Naive thymus-derived CD8-positive, alpha-beta T cell (primary cell): ENCODE results near the gene PCARE. TPM values are rescaled to one million over a fixed set of nuclear protein-coding genes. Genes with fewer than 3 reads are reported as not detected.

ENCODE experiments used
- ATAC-seq, 2 donors: fragments of 150-1000 bp; cut with Tn5 transposase in 1 of 2; sonication (Bioruptor Pico), chemical (Tn5 transposase) in 1 of 2; 1 replicate in 1 of 2; 2 replicates in 1 of 2; pipeline ENCODE4 v1.10.0; 2021; ENCODE audit warnings: mild to moderate bottlenecking in 2 of 2, moderate library complexity in 2 of 2
- POLR2A ChIA-PET: fragments of 350-600 bp; sonication (Branson Sonifier 250); formaldehyde crosslinking; loops from one replicate; lab custom pipeline; 2021; ENCODE audit warnings: antibody characterized with exemption; lab: Charles Lee
- DNase-seq, 10 donors: peaks; one replicate each; pipeline versions ENCODE4 v3.0.0 to v3.0.0-alpha.2; 2020 to 2022
- H3K27ac Mint-ChIP-seq, 10 donors: one replicate each; pipeline ENCODE4 v1.8.0; 2020 to 2022; ENCODE audit warnings: mild to moderate bottlenecking in 10 of 10, mixed read lengths in 10 of 10, moderate library complexity in 4 of 10, inconsistent platforms in 1 of 10
- H3K27me3 Mint-ChIP-seq, 5 donors: one replicate each; pipeline ENCODE4 v1.8.0; 2021 to 2022; ENCODE audit warnings: mixed read lengths in 5 of 5
- H3K36me3 Mint-ChIP-seq, 3 donors: one replicate each; pipeline ENCODE4 v1.8.0; 2020 to 2022; ENCODE audit warnings: mixed read lengths in 3 of 3, mild to moderate bottlenecking in 2 of 3, inconsistent platforms in 1 of 3
- H3K4me1 Mint-ChIP-seq, 4 donors: one replicate each; pipeline ENCODE4 v1.8.0; 2021 to 2022; ENCODE audit warnings: mixed read lengths in 4 of 4
- H3K4me3 Mint-ChIP-seq, 10 donors: one replicate each; pipeline ENCODE4 v1.8.0; 2020 to 2022; ENCODE audit warnings: mild to moderate bottlenecking in 10 of 10, mixed read lengths in 10 of 10, moderate library complexity in 6 of 10, inconsistent platforms in 1 of 10
- H3K9me3 Mint-ChIP-seq, 9 donors: one replicate each; pipeline ENCODE4 v1.8.0; 2020 to 2022; ENCODE audit warnings: mixed read lengths in 9 of 9, mild to moderate bottlenecking in 3 of 9, inconsistent platforms in 1 of 9, moderate library complexity in 1 of 9
- polyA plus RNA-seq, 3 donors: library from polyadenylated mRNA; unstranded; fragments of 300-500 nt; fragmentation: Illumina TruSeq; gene quantifications; one replicate each; pipeline ENCODE4 v1.2.3, GENCODE V29; 2021
- total RNA-seq, 8 experiments: library from RNA in 2 of 8; stranded (reverse) in 2 of 8; gene quantifications; one replicate each; pipeline ENCODE4 v1.2.3 and lab custom pipeline; 2021 to 2026

Gene PCARE
- total RNA-seq = not detected
- not detected for polyA plus RNA-seq
- 0 reads per million in 6 experiments for total RNA-seq (lab: John Stamatoyannopoulos, UW)

- DNase-seq (no peak), ATAC-seq (no peak)
- H3K27me3 Mint-ChIP-seq = no peaks in the 10 kb centered on the region
- H3K9me3 Mint-ChIP-seq = peaks cover 0 to 15% (median 0%) of the 10 kb centered on the region in 9 donors
- H3K36me3 Mint-ChIP-seq = peaks cover 0 to 12% (median 9%) of the 10 kb centered on the region in 3 donors
- H3K4me3 Mint-ChIP-seq = no peak within 1 kb of the TSS
- no peaks in the 10 kb centered on the region for H3K4me1 Mint-ChIP-seq
- POLR2A ChIA-PET = no interaction called here
- no peak within 1 kb of the TSS for H3K27ac Mint-ChIP-seq
These were observed at the start of gene PCARE for GRCh38 chr2:29074411-29074810. Gene PCARE (minus strand): TSS chr2:29074523. CDS start chr2:29074261, 262 bp downstream.

DNA sequence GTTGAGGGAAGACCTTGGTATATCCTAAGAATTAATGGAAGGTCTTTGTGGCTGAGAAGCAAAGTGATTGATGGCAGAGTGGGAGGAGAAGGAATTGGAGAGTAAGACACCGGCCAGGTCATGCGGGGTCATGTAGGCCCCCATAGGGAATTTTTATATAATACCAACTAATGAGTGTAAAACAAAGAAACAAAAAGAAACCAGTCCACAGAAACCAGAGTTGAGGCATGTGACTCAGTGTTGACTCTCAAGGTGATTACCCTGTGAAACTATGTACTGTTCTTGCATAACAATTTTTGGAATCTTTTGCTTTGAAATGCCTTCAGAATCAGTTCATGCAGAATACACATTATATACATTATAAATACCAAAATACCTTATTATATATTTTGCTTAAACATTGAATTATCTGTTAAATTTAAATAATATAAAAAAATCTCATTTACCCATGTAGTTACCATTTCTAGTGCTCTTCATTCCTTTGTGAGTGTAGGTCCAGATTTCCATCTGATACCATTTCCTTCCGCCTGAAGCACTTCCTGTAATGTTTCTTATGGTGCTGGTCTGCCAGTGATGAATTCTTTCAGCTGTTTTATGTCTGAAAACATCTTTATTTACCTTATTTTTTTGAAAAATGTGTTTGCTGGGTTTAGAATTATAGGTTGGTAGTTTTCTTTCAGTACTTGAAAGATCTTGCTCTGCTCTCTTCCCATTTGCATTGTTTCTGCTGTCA, 49.5 kb upstream of the PCARE start:
- Mint-ChIP-seq H3K27ac (peak overlapping the region in 1 of 10 donors; percentile 2), H3K9me3 (peaks cover 5 to 20% (median 11%) of the 10 kb centered on the region in 9 donors), H3K36me3 (peaks cover 33 to 67% (median 44%) of the 10 kb centered on the region in 3 donors), H3K4me3 (no peak overlapping the region), H3K4me1 (peaks cover 17 to 53% (median 44%) of the 10 kb centered on the region in 4 donors), H3K27me3 (no peaks in the 10 kb centered on the region)
- DNase-seq (no peak), ATAC-seq (no peak)
- POLR2A ChIA-PET = no interaction called here

DNA sequence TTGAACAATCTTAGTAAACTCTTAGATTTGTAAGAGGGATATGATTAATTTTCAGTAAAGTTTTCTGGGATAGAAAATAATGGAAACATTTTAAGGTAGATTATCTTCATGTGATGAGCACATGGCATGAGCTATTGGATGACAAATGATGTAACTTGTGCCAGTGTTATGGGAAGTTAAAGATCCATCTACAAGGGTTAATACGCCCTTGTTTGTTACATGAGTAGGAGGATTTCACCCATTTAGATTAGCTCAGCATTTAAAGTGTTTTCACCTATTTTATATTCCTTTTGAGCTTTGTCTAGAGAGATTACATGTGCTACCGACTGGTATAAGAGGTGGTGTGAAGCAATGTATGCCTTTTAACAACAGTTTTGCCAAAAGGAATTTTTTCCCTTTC, 46.5 kb upstream of the PCARE start:
- Mint-ChIP-seq H3K36me3 (peaks cover 33 to 44% (median 42%) of the 10 kb centered on the region in 3 donors), H3K27ac (no peak overlapping the region), H3K27me3 (no peaks in the 10 kb centered on the region), H3K4me3 (no peak overlapping the region), H3K9me3 (peaks cover 5 to 20% (median 11%) of the 10 kb centered on the region in 9 donors), H3K4me1 (peaks cover 16 to 75% (median 56%) of the 10 kb centered on the region in 4 donors)
- ATAC-seq = no peak
- POLR2A ChIA-PET = no interaction called here
- no peak for DNase-seq

DNA sequence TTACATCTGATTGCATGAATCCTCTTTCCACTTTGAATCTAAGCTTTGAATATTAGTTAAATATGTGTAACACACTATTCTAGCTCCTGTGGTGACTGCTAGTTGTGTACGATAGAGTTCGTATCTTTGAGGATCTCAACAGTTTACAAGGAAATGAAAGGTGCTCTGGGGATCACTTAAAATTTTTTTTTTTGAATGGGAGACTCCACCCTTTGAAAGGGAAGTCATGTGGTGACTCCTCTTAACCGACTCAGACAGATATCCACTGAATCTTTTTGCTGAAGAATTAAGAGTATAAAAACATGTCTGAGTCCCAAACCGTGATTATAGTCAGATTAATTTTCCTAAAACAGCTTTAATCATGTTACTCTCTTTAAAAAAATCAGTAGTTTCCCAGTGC, 44.9 kb upstream of the PCARE start:
- DNase-seq = peak in 1 of 10 donors; percentile 7
- Mint-ChIP-seq H3K36me3 (peaks cover 20 to 28% (median 28%) of the 10 kb centered on the region in 3 donors), H3K9me3 (peaks cover 4 to 12% (median 8%) of the 10 kb centered on the region in 9 donors), H3K27me3 (no peaks in the 10 kb centered on the region), H3K27ac (peak overlapping the region in 5 of 10 donors; percentile 21 to 66 (median 57)), H3K4me3 (peak overlapping the region in 6 of 10 donors; percentile 7 to 38 (median 20)), H3K4me1 (peaks cover 13 to 70% (median 59%) of the 10 kb centered on the region in 4 donors)
- POLR2A ChIA-PET = interaction anchor here (0.6 to 1.7 kb wide), 2 partner anchors 10 to 480 kb away, joined by 3 to 4 read pairs; no protein-coding TSS in a partner anchor
- no peak for ATAC-seq

DNA sequence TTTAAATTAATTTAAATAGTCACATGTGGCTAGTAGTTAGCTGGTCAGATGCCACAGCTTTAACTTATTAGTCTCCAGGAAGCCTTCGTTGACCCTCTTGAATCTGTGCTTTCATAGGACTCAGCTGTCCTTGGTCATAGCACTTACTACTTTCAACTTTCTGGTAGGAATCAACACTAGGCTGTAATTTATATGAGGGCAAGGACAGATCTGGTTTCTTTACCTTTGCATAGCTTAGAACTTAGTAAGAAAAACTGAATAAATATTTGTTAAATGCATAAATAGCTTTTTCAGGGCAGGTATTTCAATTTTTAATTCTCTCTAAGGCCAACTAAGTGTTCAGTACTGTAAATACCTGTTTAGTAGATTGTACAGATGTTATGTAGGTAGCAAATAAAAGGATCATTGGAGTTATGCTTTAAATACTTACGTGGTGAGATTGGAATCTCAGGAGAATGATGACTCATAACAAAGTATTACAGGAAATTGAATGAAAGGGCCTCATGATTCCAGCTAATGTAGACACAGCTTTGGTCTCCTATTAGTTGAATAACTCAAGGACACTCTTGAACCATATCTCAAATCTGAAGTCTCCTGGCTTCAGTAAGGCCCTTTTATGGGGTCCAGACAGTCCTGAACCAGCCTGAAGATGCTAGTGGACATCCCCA, 43.4 kb upstream of the PCARE start:
- DNase-seq = no peak
- ATAC-seq = no peak
- Mint-ChIP-seq H3K9me3 (peaks cover 0 to under 1% (median 0%) of the 10 kb centered on the region in 9 donors), H3K27ac (peak overlapping the region; percentile 27 to 99 (median 80)), H3K4me3 (peak overlapping the region; percentile 8 to 91 (median 58)), H3K4me1 (peaks cover 11 to 63% (median 58%) of the 10 kb centered on the region in 4 donors), H3K36me3 (peaks cover 7 to 15% (median 15%) of the 10 kb centered on the region in 3 donors), H3K27me3 (no peaks in the 10 kb centered on the region)
- POLR2A ChIA-PET = interaction anchor here (0.7 to 4.6 kb wide), 3 partner anchors 11 to 1222 kb away, joined by 4 to 62 read pairs (median 5); no protein-coding TSS in a partner anchor

DNA sequence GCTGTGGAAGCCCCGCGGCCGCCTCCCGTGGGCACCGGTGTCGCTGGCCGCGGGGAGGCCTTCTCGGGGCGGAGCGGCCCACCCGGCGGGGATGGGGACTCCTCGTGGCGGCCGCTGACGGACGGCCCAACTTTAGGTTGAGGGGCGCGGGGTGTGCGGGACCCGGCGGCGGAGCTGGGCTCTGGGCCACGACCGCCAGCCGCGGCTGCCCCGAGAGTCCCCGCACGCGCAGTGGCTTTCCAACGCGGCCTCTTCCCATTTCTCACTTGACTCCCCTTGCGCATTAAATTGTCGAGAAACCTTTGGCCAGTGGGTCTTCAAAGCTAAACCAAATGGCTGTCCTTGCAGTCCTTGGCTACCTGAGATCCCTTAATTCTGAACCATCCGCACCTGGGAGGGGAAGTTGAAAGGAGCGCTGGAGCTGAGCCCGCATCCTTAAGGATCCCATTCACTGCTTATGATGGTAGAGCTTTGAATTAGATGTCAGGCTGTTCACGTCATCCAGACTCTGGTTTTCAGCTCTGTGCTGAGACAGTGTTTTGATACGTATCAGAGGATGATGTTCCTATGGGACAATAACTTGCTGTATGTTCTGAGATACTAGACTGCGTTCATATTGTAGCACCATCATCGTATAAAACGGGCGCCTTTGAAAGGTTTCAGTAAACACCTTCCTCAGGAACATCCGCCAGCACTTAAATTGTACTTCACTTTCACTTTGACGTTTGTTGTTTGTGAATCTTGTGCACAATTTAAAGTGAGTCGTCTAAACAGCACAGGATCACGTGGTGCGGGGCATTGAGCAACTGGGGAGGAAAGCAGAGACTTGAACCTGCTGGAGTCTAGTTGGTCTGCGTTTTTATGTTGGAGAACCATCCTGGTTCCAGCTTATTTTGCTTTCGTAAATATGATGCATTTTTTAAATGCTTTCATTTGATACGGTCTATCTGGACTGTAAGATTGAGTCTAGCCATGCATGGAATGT, 41.8 kb upstream of the PCARE start:
- peak overlapping the region; percentile 84 to 98 (median 92) for H3K4me3 Mint-ChIP-seq
- peaks cover 10 to 58% (median 55%) of the 10 kb centered on the region in 4 donors for H3K4me1 Mint-ChIP-seq
- H3K36me3 Mint-ChIP-seq = no peaks in the 10 kb centered on the region
- peak overlapping the region; percentile 93 to 99 (median 98) for H3K27ac Mint-ChIP-seq
- peak; percentile 46 to 63 for ATAC-seq
- H3K9me3 Mint-ChIP-seq = no peaks in the 10 kb centered on the region
- peak; percentile 43 to 79 (median 62) for DNase-seq
- POLR2A ChIA-PET = interaction anchor here (0.6 to 4.6 kb wide), 9 partner anchors 9 to 1452 kb away, joined by 3 to 62 read pairs (median 4); partner anchors contain the start of genes SLC4A1AP, SUPT7L, TRMT61B and WDR43
- H3K27me3 Mint-ChIP-seq = no peaks in the 10 kb centered on the region

DNA sequence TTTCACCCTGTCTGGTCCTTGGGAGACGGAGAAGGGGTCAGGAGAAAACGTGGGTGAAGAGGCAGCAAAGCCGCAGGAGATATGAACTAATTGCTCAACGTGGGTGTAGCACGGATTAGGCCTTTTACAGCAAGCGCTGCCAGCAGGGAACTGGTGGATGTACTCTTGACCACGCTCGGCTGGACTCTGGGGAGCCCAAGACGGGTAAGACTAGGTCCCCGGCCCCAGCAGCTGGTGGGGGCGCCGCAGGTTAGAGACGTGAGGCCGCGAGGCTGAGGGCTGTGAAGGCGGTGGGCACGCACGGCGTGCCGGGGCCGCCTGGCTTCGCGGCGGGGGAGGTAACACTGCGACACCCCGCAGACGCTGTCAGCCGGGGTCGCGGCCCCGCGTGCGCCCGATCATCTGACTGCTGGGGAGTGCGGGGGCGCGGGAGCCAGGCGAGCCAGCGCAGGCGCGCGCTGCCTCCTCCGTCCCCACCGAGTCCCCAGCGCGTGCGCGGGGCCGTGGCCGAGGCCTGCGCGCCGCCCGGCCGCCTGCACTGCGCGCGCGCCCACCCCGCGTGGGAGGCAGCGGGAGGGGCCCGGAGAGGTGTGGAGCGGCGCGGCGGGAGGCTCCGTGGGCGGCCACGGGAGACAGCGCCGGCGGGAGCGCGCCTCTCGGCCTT, 40.8 kb upstream of the PCARE start, which contains the start of gene CLIP4:
TSS of gene CLIP4 (plus strand) at position 470 of the 664 bp plus-strand sequence. CDS start 5,974 bp downstream, outside the sequence.
- DNase-seq (peak; percentile 60 to 86 (median 82)), ATAC-seq (peak; percentile 78 to 81)
- POLR2A ChIA-PET = interaction anchor here (0.6 to 4.6 kb wide), 4 partner anchors 8 to 245 kb away, joined by 4 to 62 read pairs (median 6); partner anchors contain the start of gene TRMT61B
- H3K9me3 Mint-ChIP-seq = no peaks in the 10 kb centered on the region
- H3K27ac Mint-ChIP-seq = peak within 1 kb of the TSS; percentile 98 to 99 (median 99)
- H3K4me3 Mint-ChIP-seq = peak within 1 kb of the TSS; percentile 92 to 98 (median 96)
- H3K27me3 Mint-ChIP-seq = no peaks in the 10 kb centered on the region
- no peaks in the 10 kb centered on the region for H3K36me3 Mint-ChIP-seq
- peaks cover 10 to 48% (median 46%) of the 10 kb centered on the region in 4 donors for H3K4me1 Mint-ChIP-seq

GRCh38 chr2:29114586-29114945, 40.2 kb upstream of the PCARE start:
- DNase-seq = peak in 3 of 10 donors; percentile 3 to 10 (median 8)
- POLR2A ChIA-PET = interaction anchor here (0.6 to 4.6 kb wide), 3 partner anchors 102 to 1150 kb away, joined by 3 to 62 read pairs (median 5); partner anchors contain the start of gene TRMT61B
- Mint-ChIP-seq H3K4me3 (peak overlapping the region; percentile 89 to 98 (median 93)), H3K4me1 (peaks cover 8 to 42% (median 41%) of the 10 kb centered on the region in 4 donors), H3K27me3 (peaks cover 0 to under 1% (median 0%) of the 10 kb centered on the region in 5 donors), H3K9me3 (no peaks in the 10 kb centered on the region), H3K36me3 (no peaks in the 10 kb centered on the region), H3K27ac (peak overlapping the region; percentile 91 to 99 (median 98))
- ATAC-seq = no peak

- Mint-ChIP-seq H3K4me3 (peak overlapping the region; percentile 89 to 98 (median 93)), H3K9me3 (no peaks in the 10 kb centered on the region), H3K27ac (peak overlapping the region; percentile 91 to 99 (median 98)), H3K27me3 (peaks cover 0 to 2% (median 0%) of the 10 kb centered on the region in 5 donors), H3K36me3 (no peaks in the 10 kb centered on the region), H3K4me1 (peaks cover 7 to 36% (median 34%) of the 10 kb centered on the region in 4 donors)
- ATAC-seq = no peak
- no peak for DNase-seq
- POLR2A ChIA-PET = interaction anchor here (1.9 to 4.6 kb wide), 2 partner anchors 102 to 244 kb away, joined by 5 to 62 read pairs; partner anchors contain the start of gene TRMT61B
These were observed 39.6 kb upstream of the PCARE start for GRCh38 chr2:29113891-29114321.

- no peak for DNase-seq
- Mint-ChIP-seq H3K4me1 (peaks cover 7 to 30% (median 29%) of the 10 kb centered on the region in 4 donors), H3K9me3 (no peaks in the 10 kb centered on the region), H3K4me3 (peak overlapping the region in 6 of 10 donors; percentile 11 to 97 (median 48)), H3K36me3 (no peaks in the 10 kb centered on the region), H3K27ac (peak overlapping the region in 5 of 10 donors; percentile 43 to 99 (median 91)), H3K27me3 (peaks cover 0 to 2% (median under 1%) of the 10 kb centered on the region in 5 donors)
- POLR2A ChIA-PET = interaction anchor here (1.9 kb wide), 1 partner anchor 243 kb away, joined by 5 read pairs; the partner anchor contains the start of gene TRMT61B
- no peak for ATAC-seq
These were observed 38.8 kb upstream of the PCARE start for GRCh38 chr2:29113027-29113686.
